ENCODE results near the gene MAN2A2. TPM values are rescaled to one million over a fixed set of nuclear protein-coding genes. Genes with fewer than 3 reads are reported as not detected.
A peak's percentile ranks its signal among the peaks of the same experiment; 100 is the strongest.
"Not testable (repeated sequence)": the region's sequence is repeated elsewhere in the genome, so short reads cannot be mapped to it uniquely, and the experiment has no call there.

MAN2A2 gene
- total RNA-seq, 5 donors from 2014 or later (not counting 1 experiment from before 2014, with no cell fraction given): 119 to 158 (median 142) TPM

- Mint-ChIP-seq H3K4me3 (no peak overlapping the region), H3K9me3 (no peaks in the 10 kb centered on the region), H3K27me3 (no peaks in the 10 kb centered on the region), H3K27ac (no peak overlapping the region), H3K4me1 (no peaks in the 10 kb centered on the region), H3K36me3 (peaks cover 66% of the 10 kb centered on the region)
- CTCF ChIA-PET: no interaction called here
- H3K27me3 ChIP-seq (replicated peaks in 1 of 2; ENCODE audit: control insufficient read depth in 2 of 2, extremely low read depth in 1 of 2, insufficient read depth in 2 of 2, low read length in 1 of 2): no peaks in the 10 kb centered on the region
- H3K4me3 ChIP-seq (ENCODE audit: control insufficient read depth in 1 of 2, extremely low read depth in 1 of 2, low read length in 1 of 2): no peak overlapping the region
- no peak overlapping the region for H3K27ac ChIP-seq (ENCODE audit: low read length)
- DNase-seq (no peak), ATAC-seq (replicated peaks in 1 of 4) (no peak)
- H3K36me3 ChIP-seq (ENCODE audit: control insufficient read depth in 2 of 2, extremely low read depth in 1 of 2, insufficient read depth in 1 of 2, low read length in 1 of 2): peaks cover 7 to 68% of the 10 kb centered on the region in 2 donors
- WGBS (ENCODE audit: insufficient coverage): 96% methylated on average over 4 of the region's 6 CpGs
- POLR2A ChIA-PET: interaction anchor here in 1 of 2 donors (0.5 kb wide), 1 partner anchor 77 kb away, joined by 3 read pairs; no protein-coding TSS in a partner anchor
- no peaks in the 10 kb centered on the region for H3K4me1 ChIP-seq (ENCODE audit: control insufficient read depth in 1 of 2, extremely low read depth in 1 of 2, insufficient read depth in 2 of 2, low read length in 2 of 2)
- no peaks in the 10 kb centered on the region for H3K9me3 ChIP-seq
These were observed 15.7 kb downstream of the MAN2A2 start for GRCh38 chr15:90918835-90919234.

- WGBS (ENCODE audit: insufficient coverage): no CpG with 5 or more reads among the region's 4 CpGs
- Mint-ChIP-seq H3K4me3 (no peak overlapping the region), H3K36me3 (peaks cover 44% of the 10 kb centered on the region), H3K9me3 (no peaks in the 10 kb centered on the region), H3K27ac (no peak overlapping the region), H3K27me3 (no peaks in the 10 kb centered on the region), H3K4me1 (no peaks in the 10 kb centered on the region)
- H3K4me3 ChIP-seq (ENCODE audit: control insufficient read depth in 1 of 2, extremely low read depth in 1 of 2, low read length in 1 of 2): no peak overlapping the region
- H3K36me3 ChIP-seq (ENCODE audit: control insufficient read depth in 2 of 2, extremely low read depth in 1 of 2, insufficient read depth in 1 of 2, low read length in 1 of 2): peaks cover 7 to 42% of the 10 kb centered on the region in 2 donors
- H3K27ac ChIP-seq (ENCODE audit: low read length): no peak overlapping the region
- ATAC-seq (replicated peaks in 1 of 4) (no peak), DNase-seq (no peak)
- no peaks in the 10 kb centered on the region for H3K27me3 ChIP-seq (replicated peaks in 1 of 2; ENCODE audit: control insufficient read depth in 2 of 2, extremely low read depth in 1 of 2, insufficient read depth in 2 of 2, low read length in 1 of 2)
- ChIA-PET CTCF (no interaction called here), POLR2A (interaction anchor here in 1 of 2 donors (0.6 kb wide), 1 partner anchor 801 kb away, joined by 11 read pairs; no protein-coding TSS in a partner anchor)
- no peaks in the 10 kb centered on the region for H3K4me1 ChIP-seq (ENCODE audit: control insufficient read depth in 1 of 2, extremely low read depth in 1 of 2, insufficient read depth in 2 of 2, low read length in 2 of 2)
- H3K9me3 ChIP-seq: no peaks in the 10 kb centered on the region
These were observed 18.8 kb downstream of the MAN2A2 start for GRCh38 chr15:90921887-90922286.

GRCh38 chr15:90922712-90923322 is 19.7 kb downstream of the MAN2A2 start:
- H3K36me3 ChIP-seq (ENCODE audit: control insufficient read depth in 2 of 2, extremely low read depth in 1 of 2, insufficient read depth in 1 of 2, low read length in 1 of 2): peaks cover 7 to 33% of the 10 kb centered on the region in 2 donors
- H3K4me3 Mint-ChIP-seq; H3K27ac ChIP-seq (ENCODE audit: low read length); H3K4me1 Mint-ChIP-seq; H3K27me3 Mint-ChIP-seq; H3K9me3 ChIP-seq; H3K27me3 ChIP-seq (replicated peaks in 1 of 2; ENCODE audit: control insufficient read depth in 2 of 2, extremely low read depth in 1 of 2, insufficient read depth in 2 of 2, low read length in 1 of 2); H3K4me3 ChIP-seq (ENCODE audit: control insufficient read depth in 1 of 2, extremely low read depth in 1 of 2, low read length in 1 of 2); H3K9me3 Mint-ChIP-seq; H3K4me1 ChIP-seq (ENCODE audit: control insufficient read depth in 1 of 2, extremely low read depth in 1 of 2, insufficient read depth in 2 of 2, low read length in 2 of 2); DNase-seq; ATAC-seq (replicated peaks in 1 of 4); H3K27ac Mint-ChIP-seq: not testable (repeated sequence)
- 60% methylated on average over 1 of the region's 7 CpGs for WGBS (ENCODE audit: insufficient coverage)
- ChIA-PET CTCF (interaction anchor here in 1 of 2 donors (0.6 to 1.5 kb wide), 2 partner anchors 9 to 20 kb away, joined by 3 to 6 read pairs; no protein-coding TSS in a partner anchor), POLR2A (interaction anchor here in 1 of 2 donors (0.6 kb wide), 1 partner anchor 24 kb away, joined by 6 read pairs; no protein-coding TSS in a partner anchor)
- H3K36me3 Mint-ChIP-seq: peaks cover 35% of the 10 kb centered on the region

GRCh38 chr15:90924375-90924774 is 21.3 kb downstream of the MAN2A2 start:
- peaks cover 3 to 6% (median 3%) of the 10 kb centered on the region in 3 donors for H3K4me1 Mint-ChIP-seq
- Histone ChIP-seq H3K4me3 (ENCODE audit: control insufficient read depth in 1 of 2, extremely low read depth in 1 of 2, low read length in 1 of 2) (no peak overlapping the region), H3K27ac (ENCODE audit: low read length) (no peak overlapping the region), H3K36me3 (ENCODE audit: control insufficient read depth in 2 of 2, extremely low read depth in 1 of 2, insufficient read depth in 1 of 2, low read length in 1 of 2) (peaks cover 6 to 19% of the 10 kb centered on the region in 2 donors), H3K4me1 (ENCODE audit: control insufficient read depth in 1 of 2, extremely low read depth in 1 of 2, insufficient read depth in 2 of 2, low read length in 2 of 2) (peaks cover 3% of the 10 kb centered on the region in 2 experiments), H3K27me3 (replicated peaks in 1 of 2; ENCODE audit: control insufficient read depth in 2 of 2, extremely low read depth in 1 of 2, insufficient read depth in 2 of 2, low read length in 1 of 2) (no peaks in the 10 kb centered on the region), H3K9me3 (no peaks in the 10 kb centered on the region)
- peak overlapping the region; percentile 2 to 15 for H3K27ac Mint-ChIP-seq
- POLR2A ChIA-PET: interaction anchor here in 1 of 2 donors (0.7 kb wide), 1 partner anchor 197 kb away, joined by 5 read pairs; no protein-coding TSS in a partner anchor
- H3K9me3 Mint-ChIP-seq: no peaks in the 10 kb centered on the region
- no peaks in the 10 kb centered on the region for H3K27me3 Mint-ChIP-seq
- H3K4me3 Mint-ChIP-seq: no peak overlapping the region
- CTCF ChIA-PET: interaction anchor here in 1 of 2 donors (0.5 kb wide), 1 partner anchor 20 kb away, joined by 6 read pairs; no protein-coding TSS in a partner anchor
- WGBS (ENCODE audit: insufficient coverage): 36% methylated on average over 3 of the region's 5 CpGs
- ATAC-seq (replicated peaks in 1 of 4) (no peak), DNase-seq (no peak)
- H3K36me3 Mint-ChIP-seq: peaks cover 24% of the 10 kb centered on the region

GRCh38 chr15:90926766-90927165 is 23.7 kb downstream of the MAN2A2 start:
- H3K4me3 Mint-ChIP-seq; DNase-seq; H3K9me3 ChIP-seq; POLR2A ChIA-PET; H3K27ac ChIP-seq (ENCODE audit: low read length); H3K27me3 Mint-ChIP-seq; H3K36me3 ChIP-seq (ENCODE audit: control insufficient read depth in 2 of 2, extremely low read depth in 1 of 2, insufficient read depth in 1 of 2, low read length in 1 of 2); H3K36me3 Mint-ChIP-seq; H3K27me3 ChIP-seq (replicated peaks in 1 of 2; ENCODE audit: control insufficient read depth in 2 of 2, extremely low read depth in 1 of 2, insufficient read depth in 2 of 2, low read length in 1 of 2); ATAC-seq (replicated peaks in 1 of 4); H3K9me3 Mint-ChIP-seq; H3K4me3 ChIP-seq (ENCODE audit: control insufficient read depth in 1 of 2, extremely low read depth in 1 of 2, low read length in 1 of 2): not testable (repeated sequence)
- WGBS (ENCODE audit: insufficient coverage): 100% methylated on average over 7 of the region's 10 CpGs
- H3K4me1 ChIP-seq (ENCODE audit: control insufficient read depth in 1 of 2, extremely low read depth in 1 of 2, insufficient read depth in 2 of 2, low read length in 2 of 2): peaks cover 11 to 26% of the 10 kb centered on the region in 2 experiments
- CTCF ChIA-PET: interaction anchor here in 1 of 2 donors (1.5 kb wide), 1 partner anchor 8 kb away, joined by 5 read pairs; no protein-coding TSS in a partner anchor
- Mint-ChIP-seq H3K4me1 (peaks cover 23 to 27% (median 25%) of the 10 kb centered on the region in 3 donors), H3K27ac (peak overlapping the region in 1 of 2 donors; percentile 39)

GRCh38 chr15:90928106-90928505 is 25.0 kb downstream of the MAN2A2 start:
- POLR2A ChIA-PET; H3K36me3 ChIP-seq (ENCODE audit: control insufficient read depth in 2 of 2, extremely low read depth in 1 of 2, insufficient read depth in 1 of 2, low read length in 1 of 2): not testable (repeated sequence)
- CTCF ChIA-PET: interaction anchor here in 1 of 2 donors (0.7 kb wide), 3 partner anchors 15 to 623 kb away, joined by 3 read pairs; no protein-coding TSS in a partner anchor

More at GRCh38 chr15:90928106-90928505, 25.0 kb downstream of the MAN2A2 start:
- DNase-seq; H3K9me3 ChIP-seq; ATAC-seq (replicated peaks in 1 of 4); H3K27me3 ChIP-seq (replicated peaks in 1 of 2; ENCODE audit: control insufficient read depth in 2 of 2, extremely low read depth in 1 of 2, insufficient read depth in 2 of 2, low read length in 1 of 2); H3K4me3 ChIP-seq (ENCODE audit: control insufficient read depth in 1 of 2, extremely low read depth in 1 of 2, low read length in 1 of 2); H3K27ac ChIP-seq (ENCODE audit: low read length); H3K27me3 Mint-ChIP-seq; H3K9me3 Mint-ChIP-seq; H3K36me3 Mint-ChIP-seq: not testable (repeated sequence)
- Mint-ChIP-seq H3K4me3 (peak overlapping the region in 2 of 3 donors; percentile 27 to 44), H3K4me1 (peaks cover 28 to 33% (median 32%) of the 10 kb centered on the region in 3 donors), H3K27ac (peak overlapping the region in 1 of 2 donors; percentile 25)
- H3K4me1 ChIP-seq (ENCODE audit: control insufficient read depth in 1 of 2, extremely low read depth in 1 of 2, insufficient read depth in 2 of 2, low read length in 2 of 2): peaks cover 13 to 38% of the 10 kb centered on the region in 2 experiments
- 97% methylated on average over 4 of the region's 7 CpGs for WGBS (ENCODE audit: insufficient coverage)

Measured in T-cell (primary cell).